ENCODE measurements around the gene OMP.

- TF ChIP-seq CTCF (conservative IDR thresholded peaks at IDR 0.05; ENCODE audit: low read length), result no peak
- no peak for TF ChIP-seq EZH2phosphoT487 (IDR thresholded peaks at IDR 0.05; ENCODE audit: borderline replicate concordance)
Observed at GRCh38 chr11:77082838-77083565, 19.6 kb upstream of the OMP start.
